Glomerular endothelial cell (primary cell): ENCODE results near the gene RILPL1. TPM values are rescaled to one million over a fixed set of nuclear protein-coding genes. Genes with fewer than 3 reads are reported as not detected.
"Not testable (repeated sequence)": the region's sequence is repeated elsewhere in the genome, so short reads cannot be mapped to it uniquely, and the experiment has no call there.

ENCODE experiments used
- DNase-seq: peaks from one replicate; pipeline ENCODE4 v3.0.0-alpha.2; 2011; ENCODE audit warnings: low read depth, low spot score; ENCODE audit errors: extremely low read depth
- total RNA-seq: library from RNA; depleted of rRNA; stranded (reverse); fragments of >200 nt; gene quantifications from 2 replicates; pipeline ENCODE4 v1.2.3, GENCODE V29; 2015

Gene RILPL1
- total RNA-seq, 1 donor from 2014 or later, result 42.2 TPM

- DNase-seq, result no peak
Measured at GRCh38 chr12:123498126-123498825, 35.2 kb downstream of the RILPL1 start.

GRCh38 chr12:123497065-123497464 is 36.5 kb downstream of the RILPL1 start:
- DNase-seq, result no peak

- no peak for DNase-seq
Measured at GRCh38 chr12:123494124-123494851, 39.2 kb downstream of the RILPL1 start.

GRCh38 chr12:123492339-123493039 is 41.0 kb downstream of the RILPL1 start:
- not testable (repeated sequence) for DNase-seq

GRCh38 chr12:123491481-123491880 is 42.0 kb downstream of the RILPL1 start:
- no peak for DNase-seq

GRCh38 chr12:123491056-123491455 is 42.5 kb downstream of the RILPL1 start:
- DNase-seq, result no peak

- DNase-seq, result no peak
Measured at GRCh38 chr12:123490089-123490488, 43.4 kb downstream of the RILPL1 start.

GRCh38 chr12:123489580-123489979 is 43.9 kb downstream of the RILPL1 start:
- no peak for DNase-seq

GRCh38 chr12:123488539-123489230 is 44.8 kb downstream of the RILPL1 start:
- no peak for DNase-seq

GRCh38 chr12:123487428-123487827 is 46.1 kb downstream of the RILPL1 start:
- DNase-seq, result no peak

- no peak for DNase-seq
Measured at GRCh38 chr12:123485756-123486155, 47.8 kb downstream of the RILPL1 start.

- DNase-seq, result no peak
Measured at GRCh38 chr12:123483602-123484248, 49.8 kb downstream of the RILPL1 start.

- DNase-seq, result no peak
Measured at GRCh38 chr12:123482876-123483275, 50.6 kb downstream of the RILPL1 start.

GRCh38 chr12:123481251-123481650 is 52.3 kb downstream of the RILPL1 start:
- DNase-seq, result not testable (repeated sequence)

- DNase-seq, result no peak
Measured at GRCh38 chr12:123479442-123480180, 53.9 kb downstream of the RILPL1 start.

- peak; percentile 31 for DNase-seq
Measured at GRCh38 chr12:123478762-123479161, 54.8 kb downstream of the RILPL1 start.

- no peak for DNase-seq
Measured at GRCh38 chr12:123478069-123478468, 55.5 kb downstream of the RILPL1 start.

GRCh38 chr12:123475246-123475703 is 58.2 kb downstream of the RILPL1 start:
- DNase-seq, result no peak

GRCh38 chr12:123474485-123475245 is 58.9 kb downstream of the RILPL1 start:
- DNase-seq, result no peak
